GM18519 (cell line): ENCODE measurements around the gene TTC9.

Source experiments
- ATAC-seq: cut with Tn5 transposase; IDR thresholded peaks from one replicate; pipeline ENCODE4 v1.9.1; 2021; ENCODE audit warnings: mild to moderate bottlenecking, moderate library complexity; ENCODE audit not compliant: unreplicated experiment, low FRiP score

Gene TTC9

DNA sequence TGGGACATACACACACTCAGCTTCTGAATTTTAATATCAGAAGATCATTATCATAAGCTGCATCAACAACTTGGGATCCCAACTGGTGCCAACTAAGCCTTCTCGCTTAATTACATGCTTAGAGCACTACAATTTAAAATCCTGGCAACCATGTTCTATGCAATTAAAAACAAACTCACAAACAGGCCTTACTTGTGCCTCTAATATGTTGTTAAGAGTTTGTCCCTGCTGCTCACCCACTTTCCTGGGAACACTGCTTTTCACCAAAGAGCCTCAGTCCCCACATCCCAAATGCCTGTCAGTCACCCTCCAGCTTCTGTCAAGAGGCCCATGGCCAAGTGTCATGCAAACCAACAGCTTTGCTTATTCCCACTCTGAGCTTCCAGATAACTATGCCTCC, 69.7 kb downstream of the TTC9 start:
- ATAC-seq, result no peak

DNA sequence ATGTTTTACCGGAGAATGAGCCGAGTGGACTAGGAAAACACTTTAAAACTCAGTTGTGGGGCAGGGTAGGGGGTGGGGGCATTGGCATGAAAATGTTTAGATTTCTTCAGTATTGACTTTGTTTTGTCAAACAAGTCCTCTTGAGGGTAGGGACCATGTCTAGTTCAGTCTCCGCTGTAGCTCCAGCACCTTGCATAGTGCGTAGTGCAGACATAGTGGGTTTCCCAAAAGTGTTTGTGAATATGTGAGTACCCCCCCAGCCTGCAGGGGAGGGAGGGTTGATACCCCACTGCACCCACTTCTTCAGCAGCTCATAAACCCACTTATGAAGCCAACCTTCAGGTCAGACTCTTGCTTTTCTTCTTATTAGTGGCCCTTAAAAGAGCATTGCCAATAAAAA, 71.4 kb downstream of the TTC9 start:
- no peak for ATAC-seq

- no peak for ATAC-seq
Measured at GRCh38 chr14:70713511-70713916, 71.8 kb downstream of the TTC9 start.

DNA sequence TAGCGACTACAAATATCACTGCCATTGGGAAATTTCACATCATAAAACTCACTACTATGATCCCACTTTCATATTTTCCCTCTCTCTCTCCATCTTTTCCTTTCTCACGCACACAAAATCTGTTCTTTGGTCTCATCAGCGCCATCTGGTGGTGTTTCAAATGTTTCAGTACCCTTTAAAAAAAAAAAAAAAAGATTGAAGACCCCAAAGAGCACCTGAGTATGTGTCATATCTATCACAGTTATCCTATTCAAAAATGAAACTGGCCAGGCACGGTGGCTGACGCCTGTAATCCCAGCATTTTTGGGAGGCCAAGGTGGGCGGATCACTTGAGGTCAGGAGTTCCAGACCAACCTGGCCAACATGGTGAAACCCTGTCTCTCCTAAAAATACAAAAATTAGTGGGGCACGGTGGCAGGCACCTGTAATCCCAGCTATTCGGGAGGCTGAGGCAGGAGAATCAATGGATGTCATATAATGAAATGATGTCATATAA, 72.4 kb downstream of the TTC9 start:
- no peak for ATAC-seq

- no peak for ATAC-seq
Measured at GRCh38 chr14:70716483-70716882, 74.8 kb downstream of the TTC9 start.

- no peak for ATAC-seq
Measured at GRCh38 chr14:70716958-70717357, 75.2 kb downstream of the TTC9 start.

DNA sequence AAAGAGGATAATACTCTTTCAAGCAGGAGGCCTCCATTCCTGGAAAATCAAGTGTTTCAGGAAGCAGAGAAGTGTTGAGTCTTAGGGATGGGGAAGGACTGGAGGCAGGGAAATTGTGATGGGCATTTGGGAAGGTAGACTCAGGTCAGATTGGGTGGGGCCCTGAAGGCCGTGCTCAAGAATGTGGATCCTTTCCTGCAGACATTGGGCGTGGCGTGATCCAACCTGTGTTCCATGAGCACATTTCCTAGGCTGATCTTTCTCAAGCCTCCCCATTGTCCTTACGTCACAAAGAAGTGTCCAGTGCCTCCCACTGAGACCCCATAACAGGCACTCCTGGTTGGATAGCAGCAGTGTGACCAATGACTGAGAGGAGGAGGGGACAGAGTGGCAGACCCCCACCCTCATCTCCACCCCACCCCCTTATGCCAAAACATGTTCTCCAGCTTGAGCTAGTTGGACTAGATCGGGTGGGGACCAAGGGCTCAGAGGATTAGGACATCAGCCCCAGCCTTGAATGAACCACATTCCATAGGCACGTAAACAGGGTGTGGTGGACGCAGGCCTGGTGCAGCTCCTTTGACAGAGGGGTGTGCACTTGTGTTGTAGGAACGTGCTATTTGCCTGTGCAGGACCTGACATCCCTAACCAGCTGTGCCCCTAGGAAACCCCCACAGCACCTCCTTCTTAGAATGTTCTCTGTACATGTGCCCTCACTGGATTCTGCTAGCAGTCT, 76.8 kb downstream of the TTC9 start:
- no peak for ATAC-seq

- ATAC-seq, result no peak
Measured at GRCh38 chr14:70721542-70721941, 79.8 kb downstream of the TTC9 start.

GRCh38 chr14:70722418-70722817, 80.7 kb downstream of the TTC9 start:
- ATAC-seq, result no peak

DNA sequence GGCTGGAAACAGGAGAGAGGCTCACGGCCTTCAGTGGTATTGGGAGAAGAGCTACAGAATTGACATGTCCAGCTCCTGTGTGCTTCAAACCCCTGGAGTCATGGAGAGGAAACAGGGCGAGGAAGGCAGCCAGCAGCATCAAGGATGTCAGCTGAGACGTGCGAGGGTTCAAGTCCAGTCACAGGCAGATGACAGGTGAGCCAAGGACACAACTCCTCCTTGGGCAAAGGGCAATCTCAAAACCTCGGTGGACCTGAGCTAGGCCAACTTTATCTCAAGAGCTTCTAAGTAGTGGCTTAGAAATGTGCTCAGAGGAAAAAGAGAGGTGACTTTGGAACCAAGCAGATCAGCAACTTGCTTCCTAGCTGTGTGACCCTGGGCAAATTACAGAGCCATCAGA, 81.6 kb downstream of the TTC9 start:
- ATAC-seq, result no peak

GRCh38 chr14:70724110-70724509, 82.4 kb downstream of the TTC9 start:
- no peak for ATAC-seq

DNA sequence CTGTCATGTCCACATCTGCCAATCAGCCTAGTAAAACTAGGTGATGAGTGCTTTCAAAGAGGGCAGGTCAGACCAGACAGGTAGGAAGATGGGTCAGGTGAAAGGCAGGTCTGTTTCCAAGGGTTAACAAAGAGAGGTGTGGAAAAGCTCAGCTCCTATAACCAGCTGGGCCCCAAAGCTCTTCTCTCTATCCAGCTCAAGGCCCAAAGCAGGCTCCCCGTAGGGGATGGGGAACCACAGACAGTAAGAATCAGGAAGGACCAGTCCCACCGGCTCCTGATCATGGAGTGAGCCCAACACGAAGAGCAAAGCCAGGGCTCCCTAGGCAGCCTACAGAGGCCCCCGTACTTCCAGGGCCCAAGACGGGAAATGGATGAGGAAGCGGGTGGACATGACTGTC, 83.2 kb downstream of the TTC9 start:
- no peak for ATAC-seq
